WTC11 (cell line): ENCODE measurements around the gene TACC2.

Experiments used
- ESRRA ChIP-seq: sonication (generic); formaldehyde crosslinking; IDR thresholded peaks from 2 replicates; pipeline ENCODE4 v1.8.1; 2022; ENCODE audit warnings: mild to moderate bottlenecking, missing genetic modification reagents, borderline replicate concordance
- ETV6 ChIP-seq: sonication (generic); formaldehyde crosslinking; IDR thresholded peaks from 2 replicates; pipeline ENCODE4 v1.8.1; 2022; ENCODE audit warnings: mild to moderate bottlenecking, missing genetic modification reagents
- FOXP1 ChIP-seq: sonication (generic); formaldehyde crosslinking; IDR thresholded peaks from 2 replicates; pipeline ENCODE4 v1.8.0; 2022; ENCODE audit warnings: missing genetic modification reagents, mild to moderate bottlenecking, moderate library complexity, borderline replicate concordance
- GABPB1 ChIP-seq: sonication (generic); formaldehyde crosslinking; IDR thresholded peaks from 2 replicates; pipeline ENCODE4 v1.8.1; 2023; ENCODE audit warnings: mild to moderate bottlenecking, missing genetic modification reagents
- JUN ChIP-seq: sonication (generic); formaldehyde crosslinking; IDR thresholded peaks from 2 replicates; pipeline ENCODE4 v1.8.0; 2023; ENCODE audit warnings: mild to moderate bottlenecking, missing genetic modification reagents
- ZNF138 ChIP-seq: sonication (generic); formaldehyde crosslinking; conservative IDR thresholded peaks from 2 replicates; pipeline ENCODE4 v1.8.1; 2022; ENCODE audit warnings: mild to moderate bottlenecking, moderate library complexity, missing genetic modification reagents
- TF ChIP-seq, protein P1 (sequence below): sonication (generic); formaldehyde crosslinking; IDR thresholded peaks from 2 replicates; pipeline ENCODE4 v1.8.1; 2023; ENCODE audit warnings: mild to moderate bottlenecking, missing genetic modification reagents, borderline replicate concordance
- TF ChIP-seq, protein P2 (sequence below): fragments of 200-600 bp; IDR thresholded peaks from 2 replicates; pipeline ENCODE4 v1.8.0; 2022; ENCODE audit warnings: antibody characterized with exemption
- TF ChIP-seq, protein P3 (sequence below): sonication (generic); formaldehyde crosslinking; IDR thresholded peaks from 2 replicates; pipeline ENCODE4 v1.8.1; 2023; ENCODE audit warnings: mild to moderate bottlenecking, moderate library complexity, missing genetic modification reagents

DNA sequence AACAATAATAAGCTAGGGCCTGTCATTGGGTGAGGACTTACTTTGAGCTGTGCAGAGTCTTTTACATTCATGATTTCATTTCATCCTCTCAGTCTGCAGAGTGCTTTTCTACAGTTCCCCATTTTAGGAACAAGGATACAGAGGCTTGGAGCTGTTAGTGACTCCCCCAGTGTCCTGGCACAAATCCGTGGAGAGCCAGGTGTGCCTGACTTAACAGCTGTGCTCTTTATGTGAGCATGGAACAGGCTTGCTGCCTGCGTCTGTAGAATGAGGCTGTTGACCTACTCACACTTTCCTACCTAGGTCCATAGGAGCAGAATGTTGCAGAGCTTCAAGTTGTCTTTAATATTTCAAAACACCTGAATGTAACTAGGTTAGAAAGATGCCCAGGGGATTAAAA is 231.8 kb downstream of the TACC2 start:
- TF ChIP-seq, protein P1, sequence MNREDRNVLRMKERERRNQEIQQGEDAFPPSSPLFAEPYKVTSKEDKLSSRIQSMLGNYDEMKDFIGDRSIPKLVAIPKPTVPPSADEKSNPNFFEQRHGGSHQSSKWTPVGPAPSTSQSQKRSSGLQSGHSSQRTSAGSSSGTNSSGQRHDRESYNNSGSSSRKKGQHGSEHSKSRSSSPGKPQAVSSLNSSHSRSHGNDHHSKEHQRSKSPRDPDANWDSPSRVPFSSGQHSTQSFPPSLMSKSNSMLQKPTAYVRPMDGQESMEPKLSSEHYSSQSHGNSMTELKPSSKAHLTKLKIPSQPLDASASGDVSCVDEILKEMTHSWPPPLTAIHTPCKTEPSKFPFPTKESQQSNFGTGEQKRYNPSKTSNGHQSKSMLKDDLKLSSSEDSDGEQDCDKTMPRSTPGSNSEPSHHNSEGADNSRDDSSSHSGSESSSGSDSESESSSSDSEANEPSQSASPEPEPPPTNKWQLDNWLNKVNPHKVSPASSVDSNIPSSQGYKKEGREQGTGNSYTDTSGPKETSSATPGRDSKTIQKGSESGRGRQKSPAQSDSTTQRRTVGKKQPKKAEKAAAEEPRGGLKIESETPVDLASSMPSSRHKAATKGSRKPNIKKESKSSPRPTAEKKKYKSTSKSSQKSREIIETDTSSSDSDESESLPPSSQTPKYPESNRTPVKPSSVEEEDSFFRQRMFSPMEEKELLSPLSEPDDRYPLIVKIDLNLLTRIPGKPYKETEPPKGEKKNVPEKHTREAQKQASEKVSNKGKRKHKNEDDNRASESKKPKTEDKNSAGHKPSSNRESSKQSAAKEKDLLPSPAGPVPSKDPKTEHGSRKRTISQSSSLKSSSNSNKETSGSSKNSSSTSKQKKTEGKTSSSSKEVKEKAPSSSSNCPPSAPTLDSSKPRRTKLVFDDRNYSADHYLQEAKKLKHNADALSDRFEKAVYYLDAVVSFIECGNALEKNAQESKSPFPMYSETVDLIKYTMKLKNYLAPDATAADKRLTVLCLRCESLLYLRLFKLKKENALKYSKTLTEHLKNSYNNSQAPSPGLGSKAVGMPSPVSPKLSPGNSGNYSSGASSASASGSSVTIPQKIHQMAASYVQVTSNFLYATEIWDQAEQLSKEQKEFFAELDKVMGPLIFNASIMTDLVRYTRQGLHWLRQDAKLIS (CRISPR knock-in tag): no peak
- TF ChIP-seq, protein P2, sequence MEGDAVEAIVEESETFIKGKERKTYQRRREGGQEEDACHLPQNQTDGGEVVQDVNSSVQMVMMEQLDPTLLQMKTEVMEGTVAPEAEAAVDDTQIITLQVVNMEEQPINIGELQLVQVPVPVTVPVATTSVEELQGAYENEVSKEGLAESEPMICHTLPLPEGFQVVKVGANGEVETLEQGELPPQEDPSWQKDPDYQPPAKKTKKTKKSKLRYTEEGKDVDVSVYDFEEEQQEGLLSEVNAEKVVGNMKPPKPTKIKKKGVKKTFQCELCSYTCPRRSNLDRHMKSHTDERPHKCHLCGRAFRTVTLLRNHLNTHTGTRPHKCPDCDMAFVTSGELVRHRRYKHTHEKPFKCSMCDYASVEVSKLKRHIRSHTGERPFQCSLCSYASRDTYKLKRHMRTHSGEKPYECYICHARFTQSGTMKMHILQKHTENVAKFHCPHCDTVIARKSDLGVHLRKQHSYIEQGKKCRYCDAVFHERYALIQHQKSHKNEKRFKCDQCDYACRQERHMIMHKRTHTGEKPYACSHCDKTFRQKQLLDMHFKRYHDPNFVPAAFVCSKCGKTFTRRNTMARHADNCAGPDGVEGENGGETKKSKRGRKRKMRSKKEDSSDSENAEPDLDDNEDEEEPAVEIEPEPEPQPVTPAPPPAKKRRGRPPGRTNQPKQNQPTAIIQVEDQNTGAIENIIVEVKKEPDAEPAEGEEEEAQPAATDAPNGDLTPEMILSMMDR: no peak
- TF ChIP-seq ZNF138: no peak
- no peak for TF ChIP-seq FOXP1 (CRISPR knock-in tag)
- TF ChIP-seq, protein P3, sequence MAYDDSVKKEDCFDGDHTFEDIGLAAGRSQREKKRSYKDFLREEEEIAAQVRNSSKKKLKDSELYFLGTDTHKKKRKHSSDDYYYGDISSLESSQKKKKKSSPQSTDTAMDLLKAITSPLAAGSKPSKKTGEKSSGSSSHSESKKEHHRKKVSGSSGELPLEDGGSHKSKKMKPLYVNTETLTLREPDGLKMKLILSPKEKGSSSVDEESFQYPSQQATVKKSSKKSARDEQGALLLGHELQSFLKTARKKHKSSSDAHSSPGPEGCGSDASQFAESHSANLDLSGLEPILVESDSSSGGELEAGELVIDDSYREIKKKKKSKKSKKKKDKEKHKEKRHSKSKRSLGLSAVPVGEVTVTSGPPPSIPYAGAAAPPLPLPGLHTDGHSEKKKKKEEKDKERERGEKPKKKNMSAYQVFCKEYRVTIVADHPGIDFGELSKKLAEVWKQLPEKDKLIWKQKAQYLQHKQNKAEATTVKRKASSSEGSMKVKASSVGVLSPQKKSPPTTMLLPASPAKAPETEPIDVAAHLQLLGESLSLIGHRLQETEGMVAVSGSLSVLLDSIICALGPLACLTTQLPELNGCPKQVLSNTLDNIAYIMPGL: no peak
- no peak for TF ChIP-seq ETV6 (CRISPR knock-in tag)
- no peak for TF ChIP-seq ESRRA (CRISPR knock-in tag)
- TF ChIP-seq JUN (CRISPR knock-in tag): no peak
- no peak for TF ChIP-seq GABPB1 (CRISPR knock-in tag)
